ENCODE results near the gene CDK16. TPM values are rescaled to one million over a fixed set of nuclear protein-coding genes. Genes with fewer than 3 reads are reported as not detected.
A peak's percentile ranks its signal among the peaks of the same experiment; 100 is the strongest.

CDK16 gene
- total RNA-seq, 1 donor from 2014 or later, result 253 TPM

GRCh38 chrX:47234583-47234982 is 16.1 kb downstream of the CDK16 start:
- H3K27me3 Mint-ChIP-seq, result no peaks in the 10 kb centered on the region
- TF ChIP-seq CTCF (IDR thresholded peaks at IDR 0.05; ENCODE audit: unreplicated experiment), result no peak
- DNase-seq (ENCODE audit: low spot score, unreplicated experiment), result no peak
- H3K36me3 Mint-ChIP-seq (ENCODE audit: insufficient read depth), result peaks cover 7% of the 10 kb centered on the region
- peaks cover 29% of the 10 kb centered on the region for H3K4me1 Mint-ChIP-seq (ENCODE audit: low read depth)
- H3K9me3 Mint-ChIP-seq (ENCODE audit: low read depth), result no peaks in the 10 kb centered on the region
- H3K4me3 Mint-ChIP-seq (ENCODE audit: low read depth), result peak overlapping the region; percentile 99
- H3K27ac Mint-ChIP-seq, result peak overlapping the region; percentile 100

GRCh38 chrX:47235691-47236103 is 17.2 kb downstream of the CDK16 start:
- TF ChIP-seq CTCF (IDR thresholded peaks at IDR 0.05; ENCODE audit: unreplicated experiment), result no peak
- Mint-ChIP-seq H3K4me3 (ENCODE audit: low read depth) (peak overlapping the region; percentile 53), H3K27ac (peak overlapping the region; percentile 90), H3K4me1 (ENCODE audit: low read depth) (peaks cover 24% of the 10 kb centered on the region), H3K27me3 (no peaks in the 10 kb centered on the region), H3K9me3 (ENCODE audit: low read depth) (no peaks in the 10 kb centered on the region), H3K36me3 (ENCODE audit: insufficient read depth) (peaks cover 11% of the 10 kb centered on the region)
- DNase-seq (ENCODE audit: low spot score, unreplicated experiment), result no peak

GRCh38 chrX:47239199-47239598 is 20.7 kb downstream of the CDK16 start:
- Mint-ChIP-seq H3K4me3 (ENCODE audit: low read depth) (no peak overlapping the region), H3K4me1 (ENCODE audit: low read depth) (peaks cover 22% of the 10 kb centered on the region), H3K9me3 (ENCODE audit: low read depth) (no peaks in the 10 kb centered on the region), H3K27me3 (no peaks in the 10 kb centered on the region), H3K36me3 (ENCODE audit: insufficient read depth) (peaks cover 33% of the 10 kb centered on the region), H3K27ac (no peak overlapping the region)
- no peak for DNase-seq (ENCODE audit: low spot score, unreplicated experiment)
- no peak for TF ChIP-seq CTCF (IDR thresholded peaks at IDR 0.05; ENCODE audit: unreplicated experiment)

GRCh38 chrX:47239898-47240545 is 21.5 kb downstream of the CDK16 start:
- no peaks in the 10 kb centered on the region for H3K9me3 Mint-ChIP-seq (ENCODE audit: low read depth)
- no peak overlapping the region for H3K4me3 Mint-ChIP-seq (ENCODE audit: low read depth)
- no peak for TF ChIP-seq CTCF (IDR thresholded peaks at IDR 0.05; ENCODE audit: unreplicated experiment)
- peaks cover 38% of the 10 kb centered on the region for H3K36me3 Mint-ChIP-seq (ENCODE audit: insufficient read depth)
- peaks cover 22% of the 10 kb centered on the region for H3K4me1 Mint-ChIP-seq (ENCODE audit: low read depth)
- H3K27ac Mint-ChIP-seq, result no peak overlapping the region
- H3K27me3 Mint-ChIP-seq, result no peaks in the 10 kb centered on the region
- no peak for DNase-seq (ENCODE audit: low spot score, unreplicated experiment)

- H3K4me1 Mint-ChIP-seq (ENCODE audit: low read depth), result peaks cover 17% of the 10 kb centered on the region
- DNase-seq (ENCODE audit: low spot score, unreplicated experiment), result no peak
- no peaks in the 10 kb centered on the region for H3K27me3 Mint-ChIP-seq
- H3K27ac Mint-ChIP-seq, result no peak overlapping the region
- no peaks in the 10 kb centered on the region for H3K9me3 Mint-ChIP-seq (ENCODE audit: low read depth)
- peaks cover 40% of the 10 kb centered on the region for H3K36me3 Mint-ChIP-seq (ENCODE audit: insufficient read depth)
- no peak for TF ChIP-seq CTCF (IDR thresholded peaks at IDR 0.05; ENCODE audit: unreplicated experiment)
- H3K4me3 Mint-ChIP-seq (ENCODE audit: low read depth), result no peak overlapping the region
These were observed 22.1 kb downstream of the CDK16 start for GRCh38 chrX:47240619-47241018.
